B cell (primary cell): ENCODE results near the gene RHOD.

ENCODE experiments used
- EZH2 ChIP-seq: IDR thresholded peaks from 2 replicates; pipeline ENCODE4 v1.6.1; 2012; ENCODE audit warnings: borderline replicate concordance, low read depth, mild to moderate bottlenecking, moderate library complexity, low read length; ENCODE audit not compliant: insufficient read depth, poor library complexity, severe bottlenecking
- TF ChIP-seq, protein P1 (sequence below): fragments of 200-600 bp; IDR thresholded peaks from one replicate; pipeline ENCODE4 v1.8.0; 2022; ENCODE audit warnings: antibody characterized with exemption, mild to moderate bottlenecking

DNA sequence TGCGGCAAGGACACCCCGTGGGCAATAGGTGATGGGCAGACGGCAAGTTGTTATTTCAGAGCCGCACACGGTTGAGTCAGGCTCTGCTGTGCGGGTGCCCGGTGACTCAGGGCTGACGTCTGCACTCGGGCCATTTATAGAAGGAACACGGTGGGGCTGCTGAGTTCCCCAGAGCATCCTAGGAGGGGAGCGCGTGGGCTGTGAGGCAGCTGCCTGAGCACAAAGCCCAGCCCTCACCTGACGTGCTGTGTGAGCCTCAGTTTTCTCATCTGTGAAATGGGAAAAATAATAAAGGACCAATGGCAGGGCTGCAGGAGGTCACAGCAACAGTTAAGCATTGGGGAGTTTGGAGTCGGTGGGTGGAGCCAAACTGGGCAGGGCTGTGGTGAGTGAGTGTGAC, 11.3 kb upstream of the RHOD start:
- TF ChIP-seq, protein P1, sequence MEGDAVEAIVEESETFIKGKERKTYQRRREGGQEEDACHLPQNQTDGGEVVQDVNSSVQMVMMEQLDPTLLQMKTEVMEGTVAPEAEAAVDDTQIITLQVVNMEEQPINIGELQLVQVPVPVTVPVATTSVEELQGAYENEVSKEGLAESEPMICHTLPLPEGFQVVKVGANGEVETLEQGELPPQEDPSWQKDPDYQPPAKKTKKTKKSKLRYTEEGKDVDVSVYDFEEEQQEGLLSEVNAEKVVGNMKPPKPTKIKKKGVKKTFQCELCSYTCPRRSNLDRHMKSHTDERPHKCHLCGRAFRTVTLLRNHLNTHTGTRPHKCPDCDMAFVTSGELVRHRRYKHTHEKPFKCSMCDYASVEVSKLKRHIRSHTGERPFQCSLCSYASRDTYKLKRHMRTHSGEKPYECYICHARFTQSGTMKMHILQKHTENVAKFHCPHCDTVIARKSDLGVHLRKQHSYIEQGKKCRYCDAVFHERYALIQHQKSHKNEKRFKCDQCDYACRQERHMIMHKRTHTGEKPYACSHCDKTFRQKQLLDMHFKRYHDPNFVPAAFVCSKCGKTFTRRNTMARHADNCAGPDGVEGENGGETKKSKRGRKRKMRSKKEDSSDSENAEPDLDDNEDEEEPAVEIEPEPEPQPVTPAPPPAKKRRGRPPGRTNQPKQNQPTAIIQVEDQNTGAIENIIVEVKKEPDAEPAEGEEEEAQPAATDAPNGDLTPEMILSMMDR: no peak
- TF ChIP-seq EZH2: no peak
